Activated naive CD4-positive, alpha-beta T cell treated with Interleukin-2 at 50 U/mL for 16 hours (primary cell): ENCODE results near the gene NXN.
"Not testable (repeated sequence)": the region's sequence is repeated elsewhere in the genome, so short reads cannot be mapped to it uniquely, and the experiment has no call there.

Source experiments
- DNase-seq: peaks from one replicate; pipeline ENCODE4 v3.0.0-alpha.2; 2020

Gene NXN

DNA sequence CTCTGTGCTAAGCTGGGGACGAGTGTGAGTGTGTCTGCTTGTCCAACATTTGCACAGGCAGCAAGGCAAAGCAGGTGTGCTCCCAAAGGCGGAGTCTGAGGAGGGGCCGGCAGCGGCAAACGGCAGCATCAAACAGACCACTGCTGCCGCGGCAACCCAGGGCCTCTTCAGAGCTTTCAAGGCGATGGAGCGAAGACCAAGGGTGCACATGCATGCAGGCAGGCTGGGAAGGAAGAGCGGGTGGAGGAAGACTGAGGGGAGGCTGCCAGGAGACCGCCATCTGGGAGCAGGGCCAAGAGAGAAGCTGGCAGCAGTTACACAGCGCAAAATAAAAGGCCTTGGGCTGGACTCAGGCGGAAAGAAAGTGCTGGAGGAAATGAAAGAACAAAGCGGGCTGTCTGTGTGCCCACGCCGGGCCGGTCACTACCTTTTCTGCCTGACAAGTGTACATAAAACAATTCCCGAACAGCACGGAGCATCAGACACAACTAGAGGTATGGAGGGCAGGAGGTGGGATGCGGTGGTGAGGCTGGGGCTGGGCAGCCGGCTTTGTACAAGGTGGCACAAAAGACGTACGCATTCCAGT lies 25.9 kb upstream of the NXN start:
- no peak for DNase-seq

DNA sequence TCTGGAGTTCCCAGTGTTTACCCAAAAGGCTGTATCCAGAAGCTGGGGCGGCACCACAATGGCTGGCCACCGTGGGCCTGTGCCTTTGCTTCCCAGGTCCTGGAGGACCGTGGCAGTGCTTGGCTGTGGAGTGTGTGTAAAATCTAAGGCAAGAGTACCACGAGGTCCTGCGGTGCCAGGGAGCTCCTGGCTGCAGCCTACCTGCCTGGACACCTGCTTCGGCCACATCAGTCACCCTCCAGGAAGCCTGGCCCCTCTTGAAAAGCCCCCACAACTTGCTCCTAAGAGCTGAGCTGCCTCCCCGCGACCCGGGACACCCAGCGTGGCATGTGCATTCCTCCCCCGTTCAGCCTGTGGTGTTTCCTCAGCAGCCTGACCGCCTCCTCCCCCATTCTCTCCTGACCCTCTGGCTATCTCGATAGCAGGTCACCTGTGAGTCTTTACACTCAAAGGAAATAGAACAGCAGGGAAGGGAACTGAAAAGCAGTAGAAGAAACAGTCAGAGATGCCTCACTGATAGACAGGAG lies 25.3 kb upstream of the NXN start:
- no peak for DNase-seq

DNA sequence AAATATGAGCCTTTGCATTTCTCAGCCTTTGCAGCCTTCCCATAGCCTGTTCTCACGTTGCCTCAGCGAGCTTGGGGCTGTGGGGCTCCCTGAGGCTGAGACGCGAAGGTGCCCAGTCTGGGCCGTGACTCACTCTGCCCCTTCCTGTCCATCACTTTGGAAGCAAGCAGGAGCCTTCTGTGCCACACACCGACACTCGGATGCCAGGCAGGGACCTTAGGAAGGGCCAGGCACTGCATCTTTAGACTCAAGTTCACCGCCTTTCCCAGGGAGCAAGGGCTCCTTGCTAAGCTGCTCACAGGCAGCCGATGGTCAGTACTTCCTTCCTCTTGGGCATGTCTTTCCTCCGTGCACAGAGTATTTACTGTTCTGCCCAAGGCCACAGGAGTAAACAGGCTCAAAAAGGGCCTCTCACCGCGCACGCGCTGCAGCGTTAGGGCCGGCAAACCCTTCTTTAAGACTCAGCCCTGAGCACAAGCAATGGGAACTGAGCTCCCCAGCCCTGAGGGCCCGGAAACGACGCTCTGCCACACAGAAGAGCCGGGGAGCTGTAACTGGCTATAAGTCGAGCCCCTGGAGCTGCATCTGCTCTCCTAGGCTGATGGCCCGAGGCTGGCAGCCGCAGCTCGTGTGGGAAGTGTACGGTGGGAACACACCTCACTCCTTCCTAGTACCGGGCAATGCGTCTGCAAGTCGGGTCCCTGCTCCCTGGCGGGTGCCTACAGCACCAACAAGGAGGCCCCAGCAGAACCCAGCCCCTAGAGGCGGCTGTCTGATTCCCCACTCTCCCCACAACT lies 24.6 kb upstream of the NXN start:
- DNase-seq: no peak

DNA sequence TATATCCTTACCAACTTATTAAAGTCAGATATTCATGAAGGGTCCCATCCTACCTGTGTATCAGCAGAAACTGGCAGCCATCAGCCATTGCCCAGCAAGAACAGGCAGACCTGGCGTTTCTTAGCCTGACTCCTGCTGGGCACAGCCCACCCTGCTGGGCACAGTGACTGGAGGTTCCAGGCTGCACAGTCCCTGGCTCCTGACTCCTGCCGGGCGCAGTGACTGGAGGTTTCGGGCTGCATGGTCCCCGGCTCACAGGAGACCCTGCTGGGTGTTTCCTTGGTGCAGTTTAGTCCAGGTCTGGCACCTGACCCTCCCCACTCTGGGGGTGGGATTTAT lies 24.0 kb upstream of the NXN start:
- DNase-seq: no peak

DNA sequence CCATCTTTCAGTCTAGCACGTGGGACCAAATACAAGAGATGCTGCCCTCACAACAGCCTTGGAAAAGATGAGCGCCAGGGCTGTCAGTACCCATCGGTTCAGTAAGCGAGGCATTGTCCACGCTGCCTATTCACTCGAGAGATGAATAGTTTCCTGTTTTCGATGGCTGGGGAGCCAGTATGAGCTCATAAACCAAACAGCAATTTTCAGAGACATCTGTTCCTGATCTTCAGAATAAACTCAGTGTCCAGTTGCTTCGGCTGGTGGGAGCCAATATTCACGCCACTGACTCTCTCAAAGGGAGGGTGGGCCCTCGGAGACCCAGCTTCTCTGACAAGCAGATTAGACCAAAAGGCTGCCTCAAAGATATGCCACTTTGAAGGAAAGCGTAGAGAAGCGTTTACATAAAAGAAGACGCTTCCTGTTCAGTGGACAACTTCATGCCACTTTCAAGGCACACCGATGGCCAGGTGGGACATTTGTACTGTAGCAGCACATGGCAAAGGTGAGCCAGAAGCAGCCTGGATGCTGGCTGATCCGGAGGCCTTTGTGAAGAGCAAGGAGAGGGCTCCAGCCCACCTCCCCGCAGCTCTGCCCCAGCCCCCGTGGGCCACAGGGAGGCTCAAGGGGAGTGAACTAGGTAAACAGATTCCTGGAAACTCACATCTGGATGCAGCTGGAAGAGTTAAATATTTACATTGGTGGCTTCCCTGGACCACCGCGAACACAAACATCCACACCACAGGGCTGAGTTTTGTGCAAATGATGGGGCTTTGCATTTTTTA lies 23.4 kb upstream of the NXN start:
- no peak for DNase-seq

DNA sequence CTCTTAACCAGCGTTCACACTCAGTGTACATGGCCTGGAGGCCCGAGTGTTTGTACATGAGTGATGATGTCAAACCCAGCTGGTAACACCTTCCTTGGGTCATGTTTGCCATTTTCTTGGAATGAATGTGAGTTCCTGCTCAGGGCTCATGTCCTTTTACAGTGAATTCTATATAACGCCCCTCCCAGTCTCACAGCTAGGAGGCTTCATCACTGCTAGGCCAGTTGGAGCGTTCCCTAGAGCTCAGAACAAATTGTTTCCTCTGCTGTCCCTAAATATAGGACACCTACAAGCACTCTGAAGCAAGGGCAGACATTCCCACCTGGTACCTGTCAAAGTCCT lies 22.8 kb upstream of the NXN start:
- DNase-seq: no peak

DNA sequence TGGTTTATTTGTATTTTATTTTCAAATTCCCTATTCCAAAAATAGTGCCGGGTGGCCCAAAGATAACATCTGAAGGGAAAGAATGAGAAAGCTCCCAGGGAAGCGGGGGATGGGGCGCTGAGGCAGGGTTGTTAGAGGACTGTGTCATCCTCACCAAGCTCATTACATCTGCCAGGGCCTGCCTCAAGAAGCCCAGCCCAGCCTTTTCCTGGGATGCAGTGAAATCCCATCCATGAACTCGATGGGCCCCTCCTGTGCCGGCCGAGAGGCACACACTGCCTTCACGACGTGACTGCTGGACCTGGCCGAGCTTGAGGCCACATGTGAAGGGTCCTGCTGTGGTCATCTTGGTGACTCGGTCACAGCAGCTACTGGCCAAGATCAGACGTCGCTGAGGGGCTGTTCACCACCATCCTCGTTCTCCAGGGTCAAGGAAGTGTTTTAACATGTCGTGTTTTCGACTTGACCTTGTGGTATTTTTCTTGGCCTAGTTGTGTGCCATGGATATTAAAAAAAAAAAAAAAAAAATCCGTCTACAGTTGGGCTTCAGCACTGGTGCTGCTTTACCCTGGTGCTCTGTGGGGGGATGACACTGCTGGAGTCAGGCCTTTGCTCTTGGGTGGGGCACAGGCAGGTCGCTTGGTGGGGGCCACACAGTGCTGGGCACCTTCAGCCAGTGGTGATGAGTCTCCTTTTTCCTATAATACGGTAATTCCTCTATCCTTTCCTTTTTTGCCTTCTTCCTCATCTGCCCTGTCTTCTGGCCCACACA lies 22.2 kb upstream of the NXN start:
- DNase-seq: no peak

DNA sequence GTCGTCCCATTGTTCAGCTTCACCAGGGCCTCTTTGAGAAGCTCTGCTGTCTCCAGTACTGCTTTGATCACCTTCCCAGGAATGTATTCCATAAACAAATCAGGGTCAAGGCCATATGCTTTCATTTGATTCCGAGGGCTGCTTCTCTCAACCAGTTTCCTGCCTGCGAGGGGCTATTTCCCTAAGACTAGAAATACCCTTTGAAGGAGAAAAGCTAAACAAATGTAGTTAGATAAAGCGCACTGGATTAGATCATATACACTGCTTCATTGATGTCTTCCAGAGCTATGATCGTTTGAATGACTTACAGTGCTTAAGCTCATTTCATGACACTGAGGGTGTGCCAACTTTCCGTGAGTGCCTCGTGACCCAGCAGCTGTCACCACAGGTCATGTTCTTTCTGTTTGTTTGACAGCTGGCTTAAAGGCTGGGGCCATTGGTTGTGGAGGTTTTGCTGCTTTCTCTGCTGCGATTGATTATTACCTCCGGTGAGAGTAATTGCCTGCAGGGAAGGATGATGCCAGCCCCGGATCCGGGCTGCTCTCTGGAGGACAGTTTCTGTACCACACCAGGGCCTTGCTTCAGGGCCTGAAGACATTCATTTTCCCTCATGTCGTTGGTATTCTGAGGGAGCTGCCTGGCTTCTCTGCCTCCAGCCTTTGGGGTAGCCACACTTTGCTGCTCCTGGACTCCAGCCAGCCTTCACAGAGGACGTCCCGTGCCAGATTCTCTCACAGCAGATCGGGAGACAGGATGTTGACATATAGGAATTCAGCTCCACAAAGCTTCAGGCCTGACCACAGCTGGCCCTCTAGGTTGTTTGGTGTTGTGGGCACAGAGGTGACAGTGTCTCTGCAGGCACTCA lies 21.3 kb upstream of the NXN start:
- DNase-seq: no peak

DNA sequence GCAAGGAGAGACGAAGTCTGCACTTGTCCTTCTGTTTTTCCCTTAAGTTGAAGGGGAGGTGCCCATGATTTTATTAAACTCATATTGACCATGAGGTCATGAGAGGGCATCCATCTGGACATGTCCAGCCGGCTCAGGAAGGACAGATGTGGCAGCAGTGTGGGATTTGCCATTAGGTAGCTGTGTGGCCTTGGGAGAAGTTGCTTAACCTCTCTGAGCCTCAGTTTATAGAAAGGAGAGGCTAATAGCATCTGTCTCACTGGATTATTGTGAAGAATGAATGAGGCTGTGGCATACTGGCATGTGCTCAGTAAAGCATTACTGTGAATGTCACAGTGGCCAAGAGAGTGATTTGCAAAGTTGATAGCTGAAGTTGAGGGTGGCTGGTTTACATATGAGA lies 18.5 kb upstream of the NXN start:
- DNase-seq: no peak

DNA sequence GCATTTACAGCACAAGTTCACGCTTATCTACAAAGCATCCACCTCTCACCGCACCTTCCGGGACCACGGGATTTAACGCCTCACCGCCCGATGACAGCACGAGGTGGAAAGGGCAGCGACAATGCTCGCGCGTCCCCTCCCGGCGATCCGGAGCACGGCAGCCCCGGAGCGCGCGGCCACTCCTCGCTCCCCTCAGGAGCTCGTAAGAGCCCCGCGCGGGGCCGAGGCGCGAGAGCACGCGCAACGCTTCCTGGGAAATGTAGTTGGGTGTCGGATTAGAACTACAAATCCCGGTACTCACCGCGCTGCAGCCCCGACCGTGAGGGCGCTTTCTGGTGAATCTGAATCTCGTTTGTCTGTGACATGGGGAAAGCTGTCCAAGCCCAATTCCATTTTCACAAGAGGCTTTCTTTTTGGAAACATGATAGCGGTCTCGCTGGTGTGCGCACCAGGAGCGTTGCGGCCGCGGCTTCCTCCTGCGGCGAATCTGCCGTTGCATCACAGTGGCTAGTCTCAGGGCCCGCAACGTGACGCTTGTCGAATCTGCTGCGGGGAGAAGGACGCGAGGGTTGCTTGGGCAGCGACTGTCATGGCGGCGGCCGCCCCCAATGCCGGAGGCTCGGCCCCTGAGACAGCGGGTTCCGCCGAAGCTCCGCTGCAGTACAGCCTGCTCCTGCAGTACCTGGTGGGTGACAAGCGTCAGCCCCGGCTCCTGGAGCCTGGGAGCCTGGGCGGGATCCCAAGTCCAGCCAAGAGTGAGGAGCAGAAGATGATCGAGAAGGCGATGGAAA lies 17.2 kb upstream of the NXN start, which contains the start of gene TIMM22:
Gene TIMM22 (plus strand): TSS at position 576 of the 791 bp plus-strand sequence. CDS start 14 bp downstream, at position 590.
- peak; percentile 93 for DNase-seq

DNA sequence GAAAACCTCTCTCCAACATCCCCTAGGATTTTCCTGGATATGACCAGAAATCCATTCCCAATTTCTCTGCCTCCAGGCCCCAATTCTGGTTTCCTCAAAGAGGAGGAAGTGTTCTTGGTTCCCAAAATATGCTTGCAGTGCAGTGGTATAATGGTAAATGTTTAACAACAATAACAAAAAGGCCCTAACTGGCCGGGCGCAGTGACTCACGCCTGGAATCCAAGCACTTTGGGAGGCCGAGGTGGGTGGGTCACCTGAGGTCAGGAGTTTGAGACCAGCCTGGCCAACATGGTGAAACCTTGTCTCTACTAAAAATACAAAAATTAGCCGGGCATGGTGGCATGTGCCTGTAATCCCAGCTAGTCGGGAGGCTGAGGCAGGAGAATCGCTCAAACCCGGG lies 15.7 kb upstream of the NXN start:
- not testable (repeated sequence) for DNase-seq

DNA sequence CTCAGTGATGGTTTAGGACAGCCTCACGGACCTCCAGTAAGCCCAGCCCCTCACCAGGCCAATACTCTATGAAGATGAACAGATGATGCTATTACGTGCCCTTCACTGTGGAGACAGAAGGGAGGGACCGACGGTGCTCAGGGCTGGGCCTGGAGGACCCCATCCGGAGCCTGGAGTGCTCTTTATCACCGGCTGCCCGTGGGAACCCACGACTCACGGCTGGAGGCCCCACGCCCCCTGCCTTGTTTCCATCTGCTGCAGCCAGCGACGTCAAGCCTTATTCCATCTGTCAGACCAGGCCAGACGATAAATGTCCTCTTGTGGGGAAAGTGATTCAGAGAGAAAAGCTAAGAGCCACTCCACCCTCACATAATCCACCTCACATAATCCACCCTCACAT lies 13.4 kb upstream of the NXN start:
- DNase-seq: no peak

DNA sequence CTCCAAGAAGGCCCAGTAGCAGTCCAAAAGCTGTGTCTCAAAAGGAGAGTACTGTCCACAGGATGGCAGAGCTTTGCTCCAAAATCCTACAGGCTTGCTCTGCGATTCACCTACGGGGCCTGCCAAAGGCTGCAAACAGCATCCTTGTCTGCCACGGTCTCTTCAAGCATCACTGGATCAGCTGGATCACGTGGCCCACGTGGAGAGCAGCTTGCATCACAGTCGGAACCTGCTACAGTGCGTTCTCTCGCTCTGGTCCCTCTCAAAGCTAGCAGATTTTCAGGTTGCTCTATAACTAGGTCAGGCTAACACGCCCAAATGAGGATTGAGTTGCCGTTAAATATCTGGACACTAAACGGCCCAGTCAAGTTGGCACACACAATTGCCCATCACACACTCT lies 9.0 kb upstream of the NXN start:
- no peak for DNase-seq

DNA sequence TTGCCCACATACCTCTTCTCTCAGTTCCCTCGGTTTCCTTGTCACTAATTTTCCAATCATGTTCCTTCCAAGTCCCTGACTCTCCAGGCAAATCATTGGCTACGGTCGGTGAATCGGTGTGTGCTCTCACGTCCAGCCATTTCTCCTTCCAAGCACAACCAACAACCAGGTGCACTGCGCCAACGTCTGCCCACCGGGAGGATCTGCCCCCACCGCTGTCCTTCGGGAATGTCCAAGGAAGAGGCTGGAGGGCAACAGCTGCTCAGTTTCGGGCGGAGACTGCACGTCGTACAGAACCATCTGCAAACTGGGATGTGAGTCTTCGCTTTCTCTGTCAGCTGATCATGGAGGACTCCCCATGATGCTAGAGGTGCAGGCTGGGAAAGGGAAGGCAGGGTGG lies 8.4 kb upstream of the NXN start:
- no peak for DNase-seq

DNA sequence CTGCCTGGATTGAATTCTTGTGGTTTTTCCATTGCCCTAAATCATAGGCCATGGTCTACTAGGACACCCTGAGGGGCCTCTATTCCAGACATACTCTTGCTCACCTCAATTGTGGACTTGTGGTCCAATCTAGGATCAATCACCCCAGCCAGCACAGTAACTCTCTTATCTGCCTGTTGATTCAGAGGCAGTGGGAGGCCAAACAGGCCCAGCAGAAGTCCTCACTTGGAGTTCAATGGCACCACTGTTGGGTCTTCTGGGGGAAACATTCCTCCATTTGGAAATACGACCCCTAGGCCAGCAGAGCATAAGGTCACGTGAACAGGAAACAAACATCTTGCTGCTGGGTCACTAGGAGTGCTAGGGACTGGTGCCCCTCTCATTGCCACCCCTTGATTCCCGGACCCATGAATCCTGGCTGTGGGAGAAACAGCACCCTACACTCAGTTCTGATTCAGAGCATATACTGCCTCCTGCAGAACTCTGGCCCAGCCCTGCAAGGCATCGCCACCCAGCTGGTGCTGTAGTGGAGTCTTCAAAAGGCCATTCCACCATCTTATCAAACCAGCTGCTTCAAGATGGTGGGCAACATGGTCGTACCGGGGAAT lies 6.8 kb upstream of the NXN start:
- DNase-seq: no peak

DNA sequence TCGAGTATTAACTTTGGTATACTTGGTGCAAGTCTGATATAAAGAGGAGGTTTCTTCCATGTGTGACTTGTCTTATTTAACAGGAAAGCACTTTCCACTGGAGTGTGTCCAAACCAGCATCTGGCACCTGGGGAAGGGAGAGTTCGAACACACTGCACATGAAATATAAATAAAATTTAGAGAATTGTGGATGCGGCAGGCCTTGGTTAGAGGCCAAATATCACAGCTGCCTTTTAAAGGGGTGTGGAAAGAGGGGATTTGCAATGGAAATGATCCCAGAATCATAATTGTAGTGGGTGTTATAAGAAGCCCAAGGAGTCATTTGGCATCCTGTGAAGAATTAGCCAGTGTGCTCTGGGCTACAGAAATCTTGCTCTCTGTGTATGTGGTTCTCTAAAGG lies 4.3 kb upstream of the NXN start:
- no peak for DNase-seq

DNA sequence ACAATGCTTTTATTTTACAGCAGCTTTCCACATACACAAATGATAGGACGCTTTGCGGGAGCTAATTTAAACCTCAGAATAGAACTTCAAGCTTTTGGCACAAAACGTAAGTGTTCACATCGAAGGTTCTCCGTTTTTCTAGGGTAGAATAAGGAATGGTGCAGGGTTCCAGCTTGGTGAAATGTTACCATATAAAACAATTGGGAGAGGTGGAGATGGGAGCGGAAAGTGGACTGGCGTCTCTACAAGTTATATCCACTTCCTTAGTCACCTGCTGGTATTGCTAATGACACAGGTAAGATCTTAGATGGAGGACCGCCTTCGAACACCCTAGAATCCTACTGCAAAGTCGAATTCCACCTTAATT lies 1.7 kb upstream of the NXN start:
- no peak for DNase-seq

DNA sequence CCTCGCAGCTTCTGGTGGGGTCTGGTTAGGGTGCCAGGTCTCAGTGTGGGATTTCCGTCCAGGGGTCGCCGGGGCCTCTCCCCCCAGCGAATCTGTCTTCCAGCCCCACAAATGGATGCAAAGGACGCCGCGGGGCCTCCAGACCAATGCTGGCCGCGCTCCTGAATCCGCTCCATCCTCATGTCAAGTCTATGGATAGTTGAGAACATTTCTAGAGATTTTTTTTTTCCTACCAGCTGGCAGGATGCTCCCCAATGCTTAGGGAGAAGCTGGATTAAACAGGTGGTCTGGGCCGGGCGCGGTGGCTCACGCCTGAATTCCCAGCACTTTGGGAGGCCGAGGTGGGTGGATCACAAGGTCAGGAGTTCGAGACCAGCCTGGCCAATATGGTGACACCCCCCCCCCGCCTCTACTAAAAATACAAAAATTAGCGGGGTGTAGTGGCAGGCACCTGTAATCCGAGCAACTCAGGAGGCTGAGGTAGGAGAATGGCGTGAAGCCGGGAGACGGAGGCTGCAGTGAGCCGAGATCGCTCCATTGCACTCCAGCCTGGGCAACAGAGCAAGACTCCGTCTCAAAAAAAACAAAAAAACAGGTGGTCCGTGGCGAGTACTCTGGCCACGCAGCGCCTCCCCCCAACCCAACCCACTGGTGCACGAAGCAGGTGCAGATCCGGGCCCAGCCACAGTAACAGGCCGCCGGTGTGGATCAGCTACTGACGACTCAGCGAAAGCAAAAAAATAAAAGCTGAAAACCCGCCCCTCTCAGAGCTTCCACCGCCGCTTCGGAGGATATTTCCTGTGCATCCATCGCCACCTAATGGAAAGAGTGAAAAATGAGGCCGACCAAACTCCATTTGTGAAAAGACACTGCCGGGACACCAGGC lies 1.1 kb upstream of the NXN start:
- peak; percentile 78 for DNase-seq

DNA sequence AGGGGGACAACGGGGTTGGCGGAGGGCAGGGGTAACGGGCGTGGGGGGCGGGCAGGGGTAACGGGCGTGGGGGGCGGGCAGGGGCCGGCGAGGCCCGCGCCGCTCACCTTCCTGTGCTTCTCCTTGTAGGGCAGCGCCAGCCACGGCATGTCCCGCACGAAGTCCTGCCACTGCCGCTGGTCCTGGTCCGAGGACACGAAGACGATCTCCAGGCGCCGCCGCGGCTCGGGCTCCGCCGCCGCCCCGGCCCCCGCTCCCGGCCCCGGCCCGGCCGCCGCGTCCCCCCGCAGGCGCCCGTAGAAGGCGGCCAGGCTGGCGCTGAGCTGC lies 401 bp downstream of the NXN start:
- no peak for DNase-seq
